GM12875 (cell line): Measurements from ENCODE around the gene SLC6A19.

Source experiments
- H3K4me3 ChIP-seq: one replicate; pipeline ENCODE4 v1.5.1; 2011; ENCODE audit warnings: low read depth, low read length, control low read depth
- TF ChIP-seq, protein P1 (sequence below): IDR thresholded peaks from 2 replicates; pipeline ENCODE4 v1.5.1; 2011; ENCODE audit warnings: low read depth, mild to moderate bottlenecking, control low read depth, inconsistent platforms, low read length, moderate library complexity, borderline replicate concordance; ENCODE audit not compliant: insufficient read depth

SLC6A19 gene

DNA sequence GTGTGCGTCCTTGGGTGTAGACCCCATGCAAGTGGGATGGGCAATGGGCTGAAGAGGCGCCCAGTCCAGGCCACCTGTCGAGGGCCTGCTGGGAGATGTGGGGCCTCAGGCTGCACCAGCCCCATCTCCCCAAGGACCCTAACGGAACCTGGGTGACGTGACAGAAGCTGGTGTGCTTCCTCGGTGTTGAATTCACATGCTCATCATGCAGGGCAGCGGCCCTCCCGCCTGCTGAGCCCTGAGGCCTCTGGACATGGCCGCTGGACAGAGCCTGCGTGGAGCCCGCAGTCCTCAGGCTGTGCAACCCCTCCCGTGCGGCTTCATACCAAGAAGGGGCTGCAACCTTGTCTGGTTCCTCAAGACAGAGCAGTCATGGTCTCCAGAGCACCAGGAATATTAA is 66.7 kb downstream of the SLC6A19 start:
- TF ChIP-seq, protein P1, sequence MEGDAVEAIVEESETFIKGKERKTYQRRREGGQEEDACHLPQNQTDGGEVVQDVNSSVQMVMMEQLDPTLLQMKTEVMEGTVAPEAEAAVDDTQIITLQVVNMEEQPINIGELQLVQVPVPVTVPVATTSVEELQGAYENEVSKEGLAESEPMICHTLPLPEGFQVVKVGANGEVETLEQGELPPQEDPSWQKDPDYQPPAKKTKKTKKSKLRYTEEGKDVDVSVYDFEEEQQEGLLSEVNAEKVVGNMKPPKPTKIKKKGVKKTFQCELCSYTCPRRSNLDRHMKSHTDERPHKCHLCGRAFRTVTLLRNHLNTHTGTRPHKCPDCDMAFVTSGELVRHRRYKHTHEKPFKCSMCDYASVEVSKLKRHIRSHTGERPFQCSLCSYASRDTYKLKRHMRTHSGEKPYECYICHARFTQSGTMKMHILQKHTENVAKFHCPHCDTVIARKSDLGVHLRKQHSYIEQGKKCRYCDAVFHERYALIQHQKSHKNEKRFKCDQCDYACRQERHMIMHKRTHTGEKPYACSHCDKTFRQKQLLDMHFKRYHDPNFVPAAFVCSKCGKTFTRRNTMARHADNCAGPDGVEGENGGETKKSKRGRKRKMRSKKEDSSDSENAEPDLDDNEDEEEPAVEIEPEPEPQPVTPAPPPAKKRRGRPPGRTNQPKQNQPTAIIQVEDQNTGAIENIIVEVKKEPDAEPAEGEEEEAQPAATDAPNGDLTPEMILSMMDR: no peak
- no peak overlapping the region for H3K4me3 ChIP-seq

DNA sequence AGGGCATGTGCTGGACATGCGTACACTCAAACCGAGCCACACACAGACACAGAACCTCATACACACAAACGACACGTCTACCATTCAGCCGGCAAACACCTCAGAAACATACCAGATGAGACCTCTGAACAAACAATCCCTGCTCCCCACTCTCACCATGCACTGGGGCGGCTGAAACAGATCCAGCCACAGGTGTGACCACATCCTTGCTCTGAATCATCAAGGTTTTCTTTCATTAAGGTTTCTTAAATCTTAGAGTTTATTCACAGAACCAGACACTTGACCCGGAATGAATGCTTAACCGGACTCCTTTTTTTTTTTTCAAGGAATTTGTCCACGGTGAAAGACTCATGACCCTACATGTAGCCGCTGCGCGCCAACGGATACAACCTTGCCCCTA is 67.3 kb downstream of the SLC6A19 start:
- TF ChIP-seq, protein P1: no peak
- H3K4me3 ChIP-seq: no peak overlapping the region

DNA sequence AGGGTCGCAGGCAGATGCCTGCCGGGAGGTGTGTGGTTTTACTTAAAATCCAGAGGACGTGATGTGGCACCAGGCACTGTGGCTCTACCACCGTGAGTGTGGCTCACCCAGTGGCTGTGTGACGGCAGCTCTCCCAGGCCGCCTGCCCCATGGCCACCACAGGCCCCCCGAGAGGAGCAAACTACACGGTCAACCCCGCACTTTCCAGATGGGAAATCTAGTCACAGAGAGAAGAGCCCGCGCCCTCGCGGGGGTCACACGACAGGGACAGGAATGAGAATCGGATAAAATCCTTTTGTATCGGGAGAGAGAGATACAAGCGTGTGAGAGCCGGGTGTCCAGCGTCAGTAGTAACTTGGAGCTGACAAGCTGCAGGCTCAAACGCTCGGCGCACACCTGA is 69.0 kb downstream of the SLC6A19 start:
- TF ChIP-seq, protein P1: no peak
- no peak overlapping the region for H3K4me3 ChIP-seq

DNA sequence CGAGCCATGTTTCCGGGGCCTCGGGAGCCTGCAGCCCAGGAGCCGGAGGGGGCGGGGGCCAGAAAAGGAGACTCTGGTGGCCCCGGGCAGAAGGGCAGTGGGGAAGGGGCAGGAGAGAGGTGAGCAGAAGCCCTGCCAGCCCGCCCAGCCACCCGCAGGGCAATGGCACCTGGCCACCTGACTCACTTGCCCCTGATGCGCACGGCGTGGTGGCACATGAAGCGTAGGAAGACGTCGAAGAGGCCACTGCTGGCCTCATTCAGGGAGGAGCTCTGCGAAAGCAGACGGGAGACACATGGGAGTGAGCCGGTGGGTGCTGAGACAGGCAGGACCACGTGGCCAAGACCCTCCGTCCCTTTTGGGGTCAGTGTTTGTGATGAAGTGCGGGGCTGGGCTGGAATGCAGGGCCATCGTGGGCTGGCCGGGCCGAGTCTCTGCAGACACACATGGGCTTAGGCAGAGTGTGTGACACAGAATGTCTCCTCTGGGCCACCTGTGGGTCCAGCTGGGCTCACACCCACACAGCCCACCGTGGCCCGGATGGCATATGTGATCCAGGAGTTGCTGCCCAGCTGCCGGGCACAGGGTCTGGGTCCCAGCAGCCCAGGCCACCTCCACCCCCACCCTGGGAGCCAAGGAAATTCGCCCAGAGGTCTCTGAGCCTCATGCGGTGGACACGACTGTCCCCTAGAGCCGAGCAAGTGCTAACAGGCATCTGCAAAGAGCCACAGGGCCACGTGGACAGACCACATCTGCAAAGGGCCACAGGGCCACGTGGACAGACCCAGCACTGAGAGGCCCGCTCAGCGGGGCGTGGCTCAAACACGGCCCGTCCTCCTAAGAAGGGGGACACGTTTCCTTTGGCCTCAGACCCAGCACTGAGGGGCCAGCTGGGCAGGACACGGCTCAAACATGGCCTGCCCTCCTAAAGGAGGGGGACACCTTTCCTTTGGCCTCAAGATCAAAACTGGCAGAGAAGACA is 69.8 kb downstream of the SLC6A19 start:
- no peak overlapping the region for H3K4me3 ChIP-seq
- TF ChIP-seq, protein P1: no peak

DNA sequence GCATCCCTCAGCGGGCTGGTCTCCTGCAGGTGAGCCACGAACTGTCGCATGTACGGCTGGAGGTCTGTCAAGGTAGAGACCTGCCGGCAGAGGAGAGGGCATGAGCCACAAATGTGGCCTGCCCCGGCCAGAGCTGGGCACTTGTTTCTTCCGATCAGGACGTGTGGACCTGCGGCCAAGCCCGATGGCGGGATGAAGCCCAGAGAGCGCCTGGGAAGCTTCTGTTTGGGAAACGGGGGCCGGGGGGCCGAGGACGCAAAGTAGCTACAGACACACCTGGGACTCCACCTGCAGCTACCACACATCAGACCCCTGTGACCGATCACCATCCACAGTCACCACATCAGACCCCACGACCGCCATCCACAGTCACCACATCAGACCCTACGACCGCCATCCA is 70.8 kb downstream of the SLC6A19 start:
- TF ChIP-seq, protein P1: no peak
- no peak overlapping the region for H3K4me3 ChIP-seq

DNA sequence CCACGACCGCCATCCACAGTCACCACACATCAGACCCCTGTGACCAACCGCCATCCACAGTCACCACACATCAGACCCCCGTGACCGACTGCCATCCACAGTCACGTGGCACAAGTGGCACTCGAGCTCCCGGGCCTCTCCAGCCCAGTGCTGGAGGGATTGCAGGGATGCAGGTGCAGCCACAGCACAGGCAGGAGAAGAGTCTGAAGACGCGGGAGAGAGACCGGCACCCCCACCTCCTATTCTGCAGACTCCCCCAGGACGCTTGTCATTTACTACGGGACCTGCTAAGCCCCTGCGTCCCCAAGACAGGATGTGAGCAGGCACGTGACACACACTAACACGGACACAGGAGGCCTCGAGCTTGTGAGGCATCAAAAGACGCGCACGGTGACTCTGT is 72.3 kb downstream of the SLC6A19 start:
- TF ChIP-seq, protein P1: no peak
- no peak overlapping the region for H3K4me3 ChIP-seq

DNA sequence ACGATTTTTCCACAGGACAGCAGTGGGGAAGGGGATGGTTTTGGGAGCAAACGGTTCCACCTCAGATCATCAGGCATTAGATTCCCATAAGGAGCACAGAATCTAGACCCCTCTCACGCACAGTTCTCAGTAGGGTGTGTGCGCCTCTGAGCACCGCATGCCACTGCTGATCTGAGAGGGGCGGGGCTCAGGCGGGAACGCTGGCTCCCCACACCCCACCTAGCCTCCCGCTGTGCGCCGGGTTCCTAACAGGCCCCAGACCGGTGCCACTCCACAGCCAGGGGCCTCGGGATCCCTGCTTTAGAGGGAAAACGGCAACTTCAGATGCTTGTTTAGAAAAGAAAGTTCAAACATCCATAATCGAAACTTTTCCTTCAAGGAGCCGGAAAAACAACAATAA is 73.1 kb downstream of the SLC6A19 start:
- TF ChIP-seq, protein P1: no peak
- H3K4me3 ChIP-seq: no peak overlapping the region
